ENCODE results near the gene SPOCK2.
"Not testable (repeated sequence)": the region's sequence is repeated elsewhere in the genome, so short reads cannot be mapped to it uniquely, and the experiment has no call there.

Gene SPOCK2

GRCh38 chr10:72050873-72051272, 37.5 kb downstream of the SPOCK2 start:
- no peak for DNase-seq

GRCh38 chr10:72049969-72050781, 38.2 kb downstream of the SPOCK2 start:
- DNase-seq = no peak

DNA sequence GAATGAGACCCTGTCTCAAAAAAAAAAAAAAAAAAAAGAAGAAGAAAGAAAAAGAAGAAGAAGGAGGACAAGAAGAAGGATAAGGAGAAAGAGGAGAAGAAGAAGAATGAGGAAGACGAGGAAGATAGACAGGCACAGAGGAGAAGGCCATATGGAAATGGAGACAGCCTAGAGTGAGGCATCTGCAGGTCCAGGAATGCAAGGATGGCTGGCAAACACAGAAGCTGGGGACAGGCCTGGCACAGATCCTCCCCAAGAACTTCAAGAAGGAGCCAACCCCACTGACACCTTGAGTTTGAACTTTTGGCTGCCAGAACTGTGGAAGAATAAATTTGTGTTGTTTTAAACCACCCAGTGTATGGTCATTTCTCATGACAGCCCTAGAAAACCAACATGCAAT, 38.9 kb downstream of the SPOCK2 start:
- DNase-seq = no peak

- DNase-seq = peak; percentile 89
Measured at GRCh38 chr10:72048450-72049124, 39.8 kb downstream of the SPOCK2 start.

GRCh38 chr10:72045586-72045985, 42.8 kb downstream of the SPOCK2 start:
- no peak for DNase-seq

GRCh38 chr10:72044417-72045041, 43.8 kb downstream of the SPOCK2 start:
- no peak for DNase-seq

GRCh38 chr10:72043016-72043834, 45.1 kb downstream of the SPOCK2 start:
- no peak for DNase-seq

GRCh38 chr10:72041491-72041890, 46.9 kb downstream of the SPOCK2 start:
- no peak for DNase-seq

DNA sequence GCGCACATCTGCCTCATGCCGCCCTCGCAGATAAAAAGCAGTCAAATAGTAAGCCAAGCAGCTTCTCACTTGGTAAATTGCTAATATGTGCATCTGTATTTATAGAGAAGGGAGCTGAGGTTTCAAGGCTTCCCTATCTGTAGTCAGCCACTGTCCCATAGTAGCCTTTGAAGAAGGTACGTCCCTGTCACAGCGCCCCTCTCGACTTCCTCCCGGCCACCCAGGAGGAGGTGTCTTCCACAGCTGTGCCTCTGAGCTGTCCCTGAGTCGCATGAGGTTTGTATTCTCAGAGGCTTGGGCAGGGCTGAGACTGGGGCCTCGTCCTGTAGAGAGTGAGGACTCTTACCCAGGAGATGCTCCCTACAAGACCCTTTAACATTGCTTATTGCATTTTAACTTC, 49.0 kb downstream of the SPOCK2 start:
- DNase-seq = no peak

- no peak for DNase-seq
Measured at GRCh38 chr10:72038458-72039001, 49.8 kb downstream of the SPOCK2 start.

DNA sequence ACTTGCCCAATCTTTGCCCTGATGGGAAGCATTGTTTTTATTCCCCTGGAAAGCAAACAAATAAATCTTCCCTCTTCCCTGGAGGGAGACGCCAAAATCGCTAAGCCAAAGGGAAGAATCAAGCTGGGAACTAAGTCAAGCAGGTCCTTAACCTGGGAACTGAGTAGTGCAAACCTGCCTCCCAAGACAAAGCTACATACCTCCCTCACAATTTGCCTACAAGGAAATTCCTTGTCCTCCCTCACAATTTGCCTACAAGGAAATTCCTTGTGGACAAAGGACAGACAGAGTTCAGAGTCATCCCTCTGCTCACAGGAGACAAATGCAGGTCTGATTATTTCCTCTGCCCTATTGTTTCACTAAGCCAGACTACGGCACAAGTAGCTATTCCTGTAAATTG, 50.5 kb downstream of the SPOCK2 start:
- DNase-seq = no peak

- no peak for DNase-seq
Measured at GRCh38 chr10:72037266-72037665, 51.1 kb downstream of the SPOCK2 start.

GRCh38 chr10:72035252-72035887, 53.0 kb downstream of the SPOCK2 start:
- no peak for DNase-seq

GRCh38 chr10:72034761-72035160, 53.6 kb downstream of the SPOCK2 start:
- no peak for DNase-seq

GRCh38 chr10:72034040-72034499, 54.3 kb downstream of the SPOCK2 start:
- DNase-seq = no peak

- DNase-seq = not testable (repeated sequence)
Measured at GRCh38 chr10:72032409-72033162, 55.8 kb downstream of the SPOCK2 start.

DNA sequence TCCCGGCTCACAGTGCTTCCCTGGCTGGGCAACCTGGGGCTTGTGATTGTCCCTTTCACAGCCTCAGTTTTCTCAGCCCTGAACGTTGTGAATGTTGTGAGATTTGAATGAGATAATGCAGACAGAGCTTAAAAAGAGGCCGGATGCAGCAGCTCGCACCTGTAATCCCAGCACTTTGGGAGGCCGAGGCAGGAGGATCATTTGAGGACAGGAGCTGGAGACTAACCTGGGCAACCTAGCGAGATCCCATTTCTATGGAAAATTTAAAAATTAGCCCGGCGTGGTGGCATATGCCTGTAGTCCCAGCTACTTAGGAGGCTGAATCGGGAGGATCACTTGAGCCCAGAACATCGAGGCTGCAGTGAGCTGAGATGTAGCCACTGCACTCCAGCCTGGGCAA, 56.6 kb downstream of the SPOCK2 start:
- DNase-seq = no peak

GRCh38 chr10:72030762-72031543, 57.4 kb downstream of the SPOCK2 start:
- no peak for DNase-seq

DNA sequence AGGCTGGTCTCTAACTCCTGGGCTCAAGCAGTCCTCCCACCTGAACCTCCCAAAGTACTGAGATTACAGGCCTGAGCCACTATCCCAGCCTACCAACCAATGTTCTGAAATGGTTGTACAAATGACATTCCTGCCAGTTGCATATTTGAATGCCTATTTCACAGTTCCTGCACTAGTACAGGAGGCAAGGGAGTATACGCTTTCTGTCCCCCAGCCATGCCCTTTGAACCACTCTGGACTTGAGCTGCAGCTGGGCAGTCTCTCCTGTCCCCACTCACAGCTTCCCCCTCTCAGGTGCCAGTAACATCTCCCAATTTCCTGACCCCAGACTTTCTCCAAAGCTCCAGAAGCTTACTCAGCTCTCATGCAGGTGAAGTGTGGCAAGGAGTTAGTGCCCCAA, 58.9 kb downstream of the SPOCK2 start:
- no peak for DNase-seq

DNA sequence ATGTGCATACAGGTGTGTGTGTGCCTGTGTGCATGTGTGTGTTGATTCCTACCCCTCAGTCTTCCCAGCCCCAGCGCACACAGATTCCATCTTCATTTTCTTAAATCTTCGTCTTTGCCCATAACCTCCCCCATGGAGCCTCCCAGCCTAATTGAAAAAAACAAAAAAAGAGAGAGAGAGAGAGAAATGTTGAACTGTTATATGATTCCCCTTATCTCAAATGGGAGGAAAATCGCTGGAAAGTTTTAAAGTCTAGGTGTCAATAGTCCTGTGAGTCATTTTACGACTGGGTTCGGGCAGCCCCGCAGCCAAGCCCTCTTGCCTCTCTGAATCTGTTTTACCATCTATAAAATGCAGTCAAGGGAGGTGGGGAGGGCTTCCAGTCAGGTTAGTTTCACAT, 60.9 kb downstream of the SPOCK2 start:
- DNase-seq = no peak
